HepG2 (cell line): ENCODE data around the gene SPTB.

ENCODE experiments used
- EZH2 ChIP-seq: conservative IDR thresholded peaks from 2 replicates; pipeline ENCODE4 v1.6.1; 2012; ENCODE audit warnings: mild to moderate bottlenecking, low read depth, low read length, moderate library complexity
- IKZF1 ChIP-seq: fragments of 450-650 bp; IDR thresholded peaks from 2 replicates; pipeline ENCODE4 v1.7.1; 2016
- JUNB ChIP-seq: sonication (generic); formaldehyde crosslinking; IDR thresholded peaks from 2 replicates; pipeline ENCODE4 v1.8.0; 2022; ENCODE audit warnings: missing genetic modification reagents, mild to moderate bottlenecking, borderline replicate concordance
- MAFG ChIP-seq: sonication (generic); formaldehyde crosslinking; IDR thresholded peaks from 2 replicates; pipeline ENCODE4 v1.5.1; 2020; ENCODE audit warnings: mild to moderate bottlenecking, missing genetic modification reagents
- TCF7L2 ChIP-seq: IDR thresholded peaks from 2 replicates; pipeline ENCODE4 v1.6.1; 2011; ENCODE audit warnings: mild to moderate bottlenecking, low read depth, low read length, moderate library complexity
- U2AF2 ChIP-seq: fragments of 200-400 bp; formaldehyde crosslinking; IDR thresholded peaks from 2 replicates; pipeline ENCODE4 v1.6.1; 2017; ENCODE audit warnings: low read depth, mild to moderate bottlenecking, low read length
- ZKSCAN8 ChIP-seq: IDR thresholded peaks from 2 replicates; pipeline ENCODE4 v1.6.1; 2016; ENCODE audit warnings: borderline replicate concordance, missing genetic modification reagents, missing compliant biosample characterization

DNA sequence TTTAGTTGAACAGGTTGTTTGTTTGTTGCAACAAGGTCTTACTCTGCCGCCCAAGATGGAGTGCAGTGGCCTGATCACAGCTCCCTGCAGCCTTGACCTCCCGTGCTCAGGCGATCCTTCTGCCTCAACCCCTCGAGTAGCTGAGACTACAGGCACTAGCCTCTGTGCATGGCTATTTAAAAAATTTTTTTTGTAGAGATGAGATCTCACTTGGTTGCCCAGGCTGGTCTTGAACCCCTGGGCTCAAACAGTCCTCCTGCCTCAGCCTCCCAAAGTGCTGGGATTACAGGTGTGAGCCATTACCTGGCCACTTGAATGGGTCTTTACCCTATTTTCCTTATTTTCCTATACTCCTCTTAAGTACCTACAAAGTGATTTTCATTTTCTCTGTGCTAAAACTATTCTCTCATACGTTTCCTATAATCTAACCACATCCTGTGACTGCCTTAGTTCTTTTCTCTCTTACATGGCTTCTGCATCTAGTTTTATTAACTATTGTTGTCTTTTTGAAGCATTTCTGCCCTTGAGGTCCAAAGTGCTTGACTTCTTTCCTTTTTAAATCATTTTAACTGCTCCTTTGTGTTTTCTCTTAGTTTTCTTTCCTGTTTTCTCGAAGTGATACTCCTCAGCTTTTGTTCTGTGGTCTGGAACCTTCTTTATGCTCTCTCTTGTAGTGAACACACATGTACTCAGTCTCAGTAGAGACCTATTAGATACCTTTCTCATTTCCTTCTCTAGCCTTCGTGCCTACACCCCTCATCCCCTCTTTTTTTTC is 48.7 kb upstream of the SPTB start:
- TF ChIP-seq U2AF2 (no peak), IKZF1 (no peak), JUNB (CRISPR knock-in tag) (no peak), EZH2 (no peak), TCF7L2 (no peak), ZKSCAN8 (CRISPR knock-in tag) (no peak), MAFG (CRISPR knock-in tag) (no peak)
